ENCODE data around the gene SASH1. TPM values are rescaled to one million over a fixed set of nuclear protein-coding genes. Genes with fewer than 3 reads are reported as not detected.
A peak's percentile ranks its signal among the peaks of the same experiment; 100 is the strongest.

Gene SASH1
- total RNA-seq, 1 donor from 2014 or later = 75.7 TPM

- H3K27ac Mint-ChIP-seq (ENCODE audit: unreplicated experiment) = no peak overlapping the region
- peaks cover 69% of the 10 kb centered on the region for H3K4me1 Mint-ChIP-seq (ENCODE audit: unreplicated experiment)
- no peaks in the 10 kb centered on the region for H3K27me3 Mint-ChIP-seq (ENCODE audit: unreplicated experiment)
- no peak for DNase-seq (ENCODE audit: extremely low spot score, unreplicated experiment)
- no peak for TF ChIP-seq CTCF (IDR thresholded peaks at IDR 0.05)
- peaks cover 11% of the 10 kb centered on the region for H3K36me3 Mint-ChIP-seq (ENCODE audit: unreplicated experiment)
- H3K9me3 Mint-ChIP-seq (ENCODE audit: unreplicated experiment) = no peaks in the 10 kb centered on the region
- H3K4me3 Mint-ChIP-seq (ENCODE audit: unreplicated experiment) = no peak overlapping the region
These were observed 161.1 kb downstream of the SASH1 start for GRCh38 chr6:148503703-148504102.

- DNase-seq (ENCODE audit: extremely low spot score, unreplicated experiment) = no peak
- Mint-ChIP-seq H3K27ac (ENCODE audit: unreplicated experiment) (peak overlapping the region; percentile 97), H3K27me3 (ENCODE audit: unreplicated experiment) (no peaks in the 10 kb centered on the region), H3K36me3 (ENCODE audit: unreplicated experiment) (no peaks in the 10 kb centered on the region), H3K4me3 (ENCODE audit: unreplicated experiment) (peak overlapping the region; percentile 81), H3K9me3 (ENCODE audit: unreplicated experiment) (no peaks in the 10 kb centered on the region), H3K4me1 (ENCODE audit: unreplicated experiment) (peaks cover 64% of the 10 kb centered on the region)
- TF ChIP-seq CTCF (IDR thresholded peaks at IDR 0.05) = no peak
These were observed 165.1 kb downstream of the SASH1 start for GRCh38 chr6:148507774-148508173.

GRCh38 chr6:148508401-148509041, 165.9 kb downstream of the SASH1 start:
- H3K9me3 Mint-ChIP-seq (ENCODE audit: unreplicated experiment) = no peaks in the 10 kb centered on the region
- TF ChIP-seq CTCF (IDR thresholded peaks at IDR 0.05) = no peak
- H3K4me3 Mint-ChIP-seq (ENCODE audit: unreplicated experiment) = peak overlapping the region; percentile 81
- peaks cover under 1% of the 10 kb centered on the region for H3K36me3 Mint-ChIP-seq (ENCODE audit: unreplicated experiment)
- H3K27me3 Mint-ChIP-seq (ENCODE audit: unreplicated experiment) = no peaks in the 10 kb centered on the region
- DNase-seq (ENCODE audit: extremely low spot score, unreplicated experiment) = no peak
- H3K27ac Mint-ChIP-seq (ENCODE audit: unreplicated experiment) = peak overlapping the region; percentile 97
- peaks cover 64% of the 10 kb centered on the region for H3K4me1 Mint-ChIP-seq (ENCODE audit: unreplicated experiment)

GRCh38 chr6:148509119-148509799, 166.6 kb downstream of the SASH1 start:
- no peak for TF ChIP-seq CTCF (IDR thresholded peaks at IDR 0.05)
- peaks cover 8% of the 10 kb centered on the region for H3K36me3 Mint-ChIP-seq (ENCODE audit: unreplicated experiment)
- DNase-seq (ENCODE audit: extremely low spot score, unreplicated experiment) = no peak
- peak overlapping the region; percentile 81 for H3K4me3 Mint-ChIP-seq (ENCODE audit: unreplicated experiment)
- H3K9me3 Mint-ChIP-seq (ENCODE audit: unreplicated experiment) = no peaks in the 10 kb centered on the region
- H3K4me1 Mint-ChIP-seq (ENCODE audit: unreplicated experiment) = peaks cover 65% of the 10 kb centered on the region
- H3K27ac Mint-ChIP-seq (ENCODE audit: unreplicated experiment) = peak overlapping the region; percentile 97
- H3K27me3 Mint-ChIP-seq (ENCODE audit: unreplicated experiment) = no peaks in the 10 kb centered on the region

- peaks cover 8% of the 10 kb centered on the region for H3K36me3 Mint-ChIP-seq (ENCODE audit: unreplicated experiment)
- peak overlapping the region; percentile 97 for H3K27ac Mint-ChIP-seq (ENCODE audit: unreplicated experiment)
- H3K4me1 Mint-ChIP-seq (ENCODE audit: unreplicated experiment) = peaks cover 70% of the 10 kb centered on the region
- no peak for TF ChIP-seq CTCF (IDR thresholded peaks at IDR 0.05)
- no peaks in the 10 kb centered on the region for H3K27me3 Mint-ChIP-seq (ENCODE audit: unreplicated experiment)
- H3K9me3 Mint-ChIP-seq (ENCODE audit: unreplicated experiment) = no peaks in the 10 kb centered on the region
- peak overlapping the region; percentile 81 for H3K4me3 Mint-ChIP-seq (ENCODE audit: unreplicated experiment)
- no peak for DNase-seq (ENCODE audit: extremely low spot score, unreplicated experiment)
These were observed 167.4 kb downstream of the SASH1 start for GRCh38 chr6:148509800-148510581.

Data from osteocyte (in vitro differentiated cells).